SK-N-SH treated with all-trans-retinoic acid at 6 μM for 48 hours (cell line): ENCODE results near the gene SCAF4.

Experiments used
- ARNTL ChIP-seq: fragments of 450-650 bp; formaldehyde crosslinking; IDR thresholded peaks from 2 replicates; pipeline ENCODE4 v1.5.0; 2020; ENCODE audit warnings: low read depth, mild to moderate bottlenecking, moderate library complexity, borderline replicate concordance
- CSDC2 ChIP-seq: fragments of 250-450 bp; sonication (Bioruptor Pico); IDR thresholded peaks from 2 replicates; pipeline ENCODE4 v1.5.0; 2020; ENCODE audit warnings: mild to moderate bottlenecking, moderate library complexity
- GLIS3 ChIP-seq: fragments of 250-450 bp; sonication (Bioruptor Pico); IDR thresholded peaks from 2 replicates; pipeline ENCODE4 v1.5.0; 2020; ENCODE audit warnings: mild to moderate bottlenecking, moderate library complexity
- PATZ1 ChIP-seq: fragments of 250-450 bp; sonication (Bioruptor Pico); IDR thresholded peaks from 2 replicates; pipeline ENCODE4 v1.8.0; 2020; ENCODE audit warnings: mild to moderate bottlenecking, moderate library complexity, borderline replicate concordance
- PPARA ChIP-seq: fragments of 250-450 bp; sonication (Bioruptor Pico); IDR thresholded peaks from 2 replicates; pipeline ENCODE4 v1.5.0; 2020; ENCODE audit warnings: mild to moderate bottlenecking, borderline replicate concordance
- RARB ChIP-seq: fragments of 250-450 bp; sonication (Bioruptor Pico); IDR thresholded peaks from 2 replicates; pipeline ENCODE4 v1.8.0; 2021; ENCODE audit warnings: mild to moderate bottlenecking, moderate library complexity
- SNAI2 ChIP-seq: fragments of 250-450 bp; sonication (Bioruptor Pico); IDR thresholded peaks from 2 replicates; pipeline ENCODE4 v1.5.0; 2020; ENCODE audit warnings: mild to moderate bottlenecking, moderate library complexity
- TCF4 ChIP-seq: fragments of 250-450 bp; sonication (Bioruptor Pico); IDR thresholded peaks from 2 replicates; pipeline ENCODE4 v1.8.0; 2021; ENCODE audit warnings: mild to moderate bottlenecking, moderate library complexity, borderline replicate concordance
- ZFP3 ChIP-seq: fragments of 250-450 bp; sonication (Bioruptor Pico); IDR thresholded peaks from 2 replicates; pipeline ENCODE4 v1.5.0; 2020; ENCODE audit warnings: mild to moderate bottlenecking, moderate library complexity
- ZFP30 ChIP-seq: fragments of 450-650 bp; formaldehyde crosslinking; IDR thresholded peaks from 2 replicates; pipeline ENCODE4 v1.5.0; 2022; ENCODE audit warnings: mild to moderate bottlenecking, moderate library complexity
- ZNF70 ChIP-seq: fragments of 450-650 bp; formaldehyde crosslinking; IDR thresholded peaks from 2 replicates; pipeline ENCODE4 v1.5.0; 2020; ENCODE audit warnings: mild to moderate bottlenecking, moderate library complexity

GRCh38 chr21:31696424-31696823, 35.5 kb downstream of the SCAF4 start:
- TF ChIP-seq CSDC2 (CRISPR knock-in tag) (no peak), ZFP30 (no peak), ZFP3 (CRISPR knock-in tag) (no peak), ZNF70 (CRISPR knock-in tag) (no peak), ARNTL (CRISPR knock-in tag) (no peak), PPARA (CRISPR knock-in tag) (no peak), SNAI2 (no peak), PATZ1 (CRISPR knock-in tag) (no peak), TCF4 (CRISPR knock-in tag) (no peak), GLIS3 (CRISPR knock-in tag) (no peak), RARB (CRISPR knock-in tag) (no peak)
